GM18517 (cell line): Measurements from ENCODE around the gene BLM.
"Not testable (repeated sequence)": the region's sequence is repeated elsewhere in the genome, so short reads cannot be mapped to it uniquely, and the experiment has no call there.

ENCODE experiments used
- ATAC-seq: cut with Tn5 transposase; IDR thresholded peaks from one replicate; pipeline ENCODE4 v1.9.1; 2021; ENCODE audit warnings: mild to moderate bottlenecking, moderate library complexity; ENCODE audit not compliant: unreplicated experiment

BLM gene

DNA sequence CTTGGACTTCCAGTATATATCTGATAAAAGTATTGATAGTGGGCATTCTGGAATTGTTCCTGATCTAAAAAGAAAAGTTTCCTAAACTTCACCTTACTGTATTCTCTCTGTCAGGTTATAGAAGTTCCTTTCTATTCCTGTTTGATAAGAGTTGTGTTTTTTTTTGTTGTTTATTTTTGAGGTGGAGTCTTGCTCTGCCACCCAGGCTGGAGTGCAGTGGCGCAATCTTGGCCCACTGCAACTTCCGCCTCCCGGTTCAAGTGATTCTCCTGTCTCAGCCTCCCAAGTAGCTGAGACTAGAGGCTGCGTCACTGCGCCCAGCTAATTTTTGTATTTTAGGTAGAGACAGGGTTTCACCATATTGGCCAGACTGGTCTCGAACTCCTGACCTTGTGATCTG lies 13.1 kb downstream of the BLM start:
- ATAC-seq: no peak

DNA sequence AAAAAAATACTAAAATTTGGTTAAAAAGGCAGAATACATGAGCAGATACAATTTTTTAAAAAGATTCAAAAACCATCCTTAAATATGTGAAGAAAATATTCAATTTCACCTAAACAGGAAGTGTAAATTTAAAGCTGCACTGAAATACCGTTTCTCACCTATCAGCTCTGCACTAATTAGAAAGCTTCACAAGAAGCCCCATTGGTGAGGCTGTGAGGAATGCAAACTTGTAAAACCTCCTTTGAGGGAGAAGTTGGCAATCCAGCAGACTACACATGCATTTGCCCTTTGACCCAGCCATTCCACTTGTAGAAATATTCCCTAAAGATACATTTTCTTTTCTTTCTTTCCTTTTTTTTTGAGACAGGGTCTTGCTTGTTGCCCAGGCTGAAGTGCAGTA lies 18.8 kb downstream of the BLM start:
- no peak for ATAC-seq

- not testable (repeated sequence) for ATAC-seq
These were observed 23.4 kb downstream of the BLM start for GRCh38 chr15:90740545-90740944.

GRCh38 chr15:90742087-90742486 lies 24.9 kb downstream of the BLM start:
- ATAC-seq: no peak

- ATAC-seq: no peak
These were observed 26.3 kb downstream of the BLM start for GRCh38 chr15:90743407-90743806.

- no peak for ATAC-seq
These were observed 27.7 kb downstream of the BLM start for GRCh38 chr15:90744759-90745402.

DNA sequence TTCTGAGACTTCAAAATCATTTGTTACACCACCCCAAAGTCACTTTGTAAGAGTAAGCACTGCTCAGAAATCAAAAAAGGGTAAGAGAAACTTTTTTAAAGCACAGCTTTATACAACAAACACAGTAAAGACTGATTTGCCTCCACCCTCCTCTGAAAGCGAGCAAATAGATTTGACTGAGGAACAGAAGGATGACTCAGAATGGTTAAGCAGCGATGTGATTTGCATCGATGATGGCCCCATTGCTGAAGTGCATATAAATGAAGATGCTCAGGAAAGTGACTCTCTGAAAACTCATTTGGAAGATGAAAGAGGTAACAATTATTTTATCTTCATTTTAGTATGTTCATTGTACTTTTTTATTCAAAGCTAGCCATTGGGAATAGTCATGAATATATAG lies 32.6 kb downstream of the BLM start:
- ATAC-seq: no peak

- ATAC-seq: no peak
These were observed 33.0 kb downstream of the BLM start for GRCh38 chr15:90750186-90750585.

GRCh38 chr15:90751300-90751825 lies 34.2 kb downstream of the BLM start:
- ATAC-seq: no peak

GRCh38 chr15:90756916-90757315 lies 39.8 kb downstream of the BLM start:
- ATAC-seq: no peak

DNA sequence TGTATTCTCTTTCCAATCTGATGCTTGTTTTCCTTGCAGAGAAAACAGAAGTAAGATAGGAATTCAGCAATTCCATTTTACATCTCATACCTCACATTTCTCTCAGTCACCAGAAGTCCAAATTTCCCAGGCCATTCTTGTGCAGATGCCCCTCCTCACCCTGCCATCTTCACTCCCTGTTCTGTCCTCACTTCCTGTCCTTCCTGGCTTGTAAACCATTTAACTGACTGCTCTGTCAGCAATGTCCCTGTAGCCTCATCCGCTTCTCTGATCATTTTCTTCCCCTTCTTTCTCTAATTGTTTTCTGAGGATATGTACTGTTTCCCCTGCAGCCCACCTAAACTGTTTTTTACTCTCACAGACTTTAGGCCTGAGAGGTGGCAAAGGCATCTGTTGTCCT lies 40.3 kb downstream of the BLM start:
- no peak for ATAC-seq

DNA sequence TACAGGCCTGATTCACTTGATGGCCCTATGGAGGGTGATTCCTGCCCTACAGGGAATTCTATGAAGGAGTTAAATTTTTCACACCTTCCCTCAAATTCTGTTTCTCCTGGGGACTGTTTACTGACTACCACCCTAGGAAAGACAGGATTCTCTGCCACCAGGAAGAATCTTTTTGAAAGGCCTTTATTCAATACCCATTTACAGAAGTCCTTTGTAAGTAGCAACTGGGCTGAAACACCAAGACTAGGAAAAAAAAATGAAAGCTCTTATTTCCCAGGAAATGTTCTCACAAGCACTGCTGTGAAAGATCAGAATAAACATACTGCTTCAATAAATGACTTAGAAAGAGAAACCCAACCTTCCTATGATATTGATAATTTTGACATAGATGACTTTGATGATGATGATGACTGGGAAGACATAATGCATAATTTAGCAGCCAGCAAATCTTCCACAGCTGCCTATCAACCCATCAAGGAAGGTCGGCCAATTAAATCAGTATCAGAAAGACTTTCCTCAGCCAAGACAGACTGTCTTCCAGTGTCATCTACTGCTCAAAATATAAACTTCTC lies 43.6 kb downstream of the BLM start:
- ATAC-seq: no peak

DNA sequence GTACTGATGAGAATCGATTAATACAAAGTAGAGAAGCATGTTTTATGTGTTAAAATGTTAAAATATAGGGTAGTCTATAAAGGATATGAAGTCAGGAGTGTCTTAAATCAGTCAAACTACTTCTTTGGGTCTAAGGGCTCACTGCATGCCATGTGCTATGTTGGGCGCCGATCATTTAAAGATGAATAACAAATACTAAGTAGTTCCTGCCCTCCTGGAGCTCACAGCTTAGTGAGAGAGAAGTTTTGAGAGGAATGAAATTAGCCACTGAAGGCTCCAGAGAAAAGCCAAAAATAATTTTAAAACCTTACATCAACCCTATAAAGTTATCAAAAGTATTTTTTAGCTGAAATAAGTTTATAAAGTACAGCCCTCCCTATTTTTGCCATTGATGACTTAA lies 44.5 kb downstream of the BLM start:
- ATAC-seq: no peak

DNA sequence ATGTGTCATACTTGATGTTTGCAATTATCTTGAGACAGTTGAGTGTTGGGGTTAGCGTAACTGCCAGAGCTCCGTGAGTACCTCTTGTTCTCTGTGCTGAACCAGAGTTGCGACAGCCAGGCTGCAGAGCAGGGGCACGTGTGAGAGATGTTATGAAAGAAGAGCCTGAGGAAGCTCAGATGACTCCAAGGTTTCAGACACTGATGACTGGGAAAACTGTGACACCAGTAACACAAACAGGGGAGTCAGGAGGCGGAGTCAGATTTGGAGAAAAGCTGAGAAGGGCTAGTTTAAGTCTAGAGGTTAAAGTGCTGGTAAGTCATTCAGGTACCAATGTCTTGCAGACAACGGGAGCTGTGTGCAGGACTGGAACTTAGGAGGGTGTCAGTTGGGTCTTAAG lies 45.0 kb downstream of the BLM start:
- ATAC-seq: no peak

DNA sequence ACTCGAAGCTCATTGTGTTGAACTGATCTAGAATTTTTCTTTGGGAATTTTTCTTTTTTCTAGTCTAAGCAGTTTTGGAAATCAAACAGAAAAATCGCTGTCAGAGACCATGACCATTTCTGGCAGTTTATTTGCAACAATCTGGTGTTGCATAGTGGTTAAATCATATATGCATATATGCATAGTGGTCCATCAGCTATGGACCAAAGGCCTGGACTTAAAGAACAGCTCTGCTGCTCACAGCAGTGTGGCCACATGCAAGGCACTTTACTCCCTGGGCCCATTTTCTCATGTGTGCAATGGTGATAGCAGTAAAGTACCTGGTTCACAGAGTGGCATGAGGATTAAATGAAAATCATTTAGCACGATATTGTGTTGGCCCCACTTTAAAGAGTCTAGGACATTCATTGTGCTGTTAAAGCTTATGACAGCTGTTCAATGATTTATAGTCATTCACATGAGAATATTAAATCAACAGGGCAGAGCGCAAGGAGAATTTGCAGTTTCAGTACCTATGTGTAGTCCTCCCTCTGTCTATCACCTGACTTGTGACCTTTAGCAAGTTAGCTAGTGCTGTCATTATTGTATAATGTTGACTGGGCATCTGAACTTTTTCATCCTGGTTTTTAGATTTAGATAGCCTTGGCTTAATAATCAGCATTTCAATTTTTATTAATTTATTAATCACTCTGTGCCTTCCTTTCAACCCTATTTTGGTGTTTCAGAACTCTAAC lies 46.4 kb downstream of the BLM start:
- no peak for ATAC-seq

- no peak for ATAC-seq
These were observed 48.4 kb downstream of the BLM start for GRCh38 chr15:90765531-90765930.

DNA sequence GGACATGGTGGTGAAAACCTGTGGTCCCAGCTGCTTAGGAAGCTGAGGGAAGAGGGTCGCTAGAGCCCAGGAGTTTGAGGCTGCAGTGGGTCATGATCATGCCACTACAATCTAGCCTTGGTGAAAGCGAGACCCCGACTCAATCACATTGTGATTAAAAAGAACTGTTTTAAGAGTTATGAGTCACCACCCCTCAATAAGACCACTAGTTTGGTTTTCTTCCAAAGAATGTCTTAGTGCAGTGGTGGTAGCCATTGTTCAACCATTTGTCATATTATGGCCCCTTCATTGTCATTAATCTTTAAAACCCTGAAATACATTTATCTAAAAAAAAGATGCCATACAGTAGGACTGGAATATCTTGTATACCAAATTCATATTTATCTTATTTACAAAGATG lies 48.8 kb downstream of the BLM start:
- ATAC-seq: no peak

GRCh38 chr15:90769375-90769774 lies 52.2 kb downstream of the BLM start:
- ATAC-seq: no peak

- ATAC-seq: no peak
These were observed 56.3 kb downstream of the BLM start for GRCh38 chr15:90773485-90773884.

DNA sequence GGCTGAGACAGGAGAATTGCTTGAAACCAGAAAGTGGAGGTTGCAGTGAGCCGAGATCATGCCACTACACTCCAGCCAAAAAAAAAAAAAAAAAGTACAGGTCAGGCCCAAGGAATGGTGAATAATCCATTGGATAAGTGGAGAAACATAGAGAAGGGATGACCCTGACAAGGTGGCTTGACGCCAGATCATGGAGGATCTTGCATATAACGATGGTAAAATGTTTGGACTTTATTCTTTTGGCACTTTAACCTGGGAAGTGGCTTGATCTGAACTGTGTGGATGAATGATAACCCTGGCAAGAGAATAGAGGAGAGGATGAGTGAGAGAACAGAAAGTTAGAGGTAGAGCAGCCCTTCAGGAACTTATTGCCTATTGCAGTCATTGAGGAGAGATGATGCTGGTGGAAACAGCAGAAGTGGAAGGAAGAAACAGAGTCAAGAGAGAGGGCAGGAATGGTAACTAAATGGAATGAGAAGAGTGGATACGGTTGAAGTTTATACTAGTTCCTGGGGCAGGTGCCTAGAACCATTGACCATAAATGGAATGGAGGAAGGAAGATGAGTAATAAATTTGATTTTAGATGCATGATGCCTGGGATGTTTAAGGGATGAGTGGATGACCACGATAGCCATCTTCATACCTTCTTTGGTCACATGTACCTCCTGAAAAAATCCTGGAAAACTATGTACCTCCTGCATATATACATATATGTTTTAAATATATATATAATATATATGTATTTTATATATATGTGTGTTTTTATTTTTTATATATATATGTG lies 57.8 kb downstream of the BLM start:
- no peak for ATAC-seq

- ATAC-seq: no peak
These were observed 63.8 kb downstream of the BLM start for GRCh38 chr15:90780916-90781315.
